Stimulated activated CD8-positive, alpha-beta memory T cell treated with anti-CD3 and anti-CD28 coated beads, Interleukin-4, amount 100 ng/mL, for 4 hours (primary cell): ENCODE measurements around the gene POLE4.

ENCODE experiments used
- DNase-seq, 2 donors: peaks; one replicate each; pipeline ENCODE4 v3.0.0-alpha.2; 2020; ENCODE audit warnings: low read depth in 2 of 2, low spot score in 1 of 2

The POLE4 gene

DNA sequence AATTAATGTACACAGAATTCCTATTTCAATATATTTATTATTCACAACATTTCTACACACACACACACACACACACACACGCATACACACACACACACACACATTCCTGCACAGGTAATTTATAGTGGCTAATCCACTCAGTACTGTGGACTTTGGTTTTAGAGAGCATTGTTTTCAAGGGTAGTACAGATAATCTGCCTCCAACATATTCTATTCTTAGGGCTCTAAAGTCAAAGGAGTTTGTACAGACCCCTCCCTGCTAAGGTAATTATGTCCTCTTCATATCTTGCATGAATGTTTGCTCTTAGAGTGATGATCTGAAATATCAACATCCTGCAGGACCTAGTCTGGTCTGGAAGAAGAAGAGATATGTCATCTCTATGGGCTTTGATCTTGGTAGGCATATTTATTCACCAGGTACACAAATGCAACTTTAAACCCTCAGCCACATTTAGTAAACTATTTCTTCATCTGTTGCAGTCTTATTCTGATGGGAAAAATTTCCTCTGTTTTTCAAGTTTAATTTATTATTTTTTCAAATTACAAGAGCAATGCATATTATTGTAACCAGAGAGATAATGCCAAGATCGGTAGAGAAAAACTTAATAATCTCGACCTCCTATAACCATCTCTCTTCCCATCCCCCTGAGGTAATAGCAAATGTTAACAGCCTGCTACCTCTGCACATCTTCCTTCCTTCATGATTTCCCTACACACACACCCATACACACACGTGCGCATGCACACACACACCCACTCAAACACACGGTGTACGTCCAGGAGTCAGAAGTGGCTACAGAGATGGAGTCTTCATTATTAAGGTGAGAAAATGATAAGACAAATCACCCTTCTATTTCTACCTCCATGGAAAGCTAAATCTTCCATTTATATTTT, 18.3 kb upstream of the POLE4 start:
- no peak for DNase-seq

- no peak for DNase-seq
Measured at GRCh38 chr2:74941284-74941683, 17.2 kb upstream of the POLE4 start.

DNA sequence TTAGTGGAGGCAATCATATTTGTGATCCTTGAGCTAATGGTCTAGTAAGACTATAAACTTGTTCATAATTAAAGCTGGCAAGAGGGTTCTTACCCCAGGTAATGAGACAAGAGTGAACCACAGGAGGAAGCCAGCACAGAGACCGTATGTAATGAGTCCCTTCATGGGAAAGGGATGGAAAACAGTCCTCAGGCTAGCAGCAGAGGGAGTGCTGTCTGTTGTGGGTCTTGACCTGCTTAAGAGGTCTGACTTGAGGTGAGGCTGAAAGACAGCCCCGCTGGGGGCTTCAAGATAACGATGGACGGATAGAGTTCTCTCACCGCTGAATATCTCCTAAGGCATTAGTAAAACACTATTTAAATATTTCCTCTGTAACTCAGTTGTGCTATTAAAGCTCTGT, 16.2 kb upstream of the POLE4 start:
- no peak for DNase-seq

GRCh38 chr2:74944987-74945787, 13.3 kb upstream of the POLE4 start:
- no peak for DNase-seq

- DNase-seq, result no peak
Measured at GRCh38 chr2:74945788-74946331, 12.6 kb upstream of the POLE4 start.

GRCh38 chr2:74947703-74948102, 10.7 kb upstream of the POLE4 start:
- no peak for DNase-seq

GRCh38 chr2:74948779-74949178, 9.7 kb upstream of the POLE4 start:
- no peak for DNase-seq

DNA sequence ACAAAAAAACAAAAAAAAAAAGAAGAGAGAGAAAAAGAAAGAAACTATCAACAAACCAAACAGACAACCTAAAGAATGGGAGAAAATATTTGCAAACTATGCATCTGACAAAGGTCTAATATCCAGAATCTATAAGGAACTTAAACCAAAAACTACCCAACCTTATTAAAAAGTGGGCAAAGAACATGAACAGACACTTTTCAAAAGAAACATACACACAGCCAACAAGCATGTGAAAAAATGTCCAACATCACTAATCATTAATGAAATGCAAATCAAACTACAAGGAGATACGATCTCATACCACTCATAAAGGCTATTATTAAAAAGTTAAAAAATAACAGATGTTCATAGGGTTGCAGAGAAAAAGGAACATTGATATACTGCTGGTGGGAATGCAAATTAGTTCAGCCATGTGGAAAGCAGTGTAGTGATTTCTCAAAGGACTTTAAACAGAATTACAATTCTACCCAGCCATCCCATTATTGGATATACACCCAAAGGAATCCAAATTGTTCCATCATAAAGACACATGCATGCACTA, 7.2 kb upstream of the POLE4 start:
- no peak for DNase-seq

DNA sequence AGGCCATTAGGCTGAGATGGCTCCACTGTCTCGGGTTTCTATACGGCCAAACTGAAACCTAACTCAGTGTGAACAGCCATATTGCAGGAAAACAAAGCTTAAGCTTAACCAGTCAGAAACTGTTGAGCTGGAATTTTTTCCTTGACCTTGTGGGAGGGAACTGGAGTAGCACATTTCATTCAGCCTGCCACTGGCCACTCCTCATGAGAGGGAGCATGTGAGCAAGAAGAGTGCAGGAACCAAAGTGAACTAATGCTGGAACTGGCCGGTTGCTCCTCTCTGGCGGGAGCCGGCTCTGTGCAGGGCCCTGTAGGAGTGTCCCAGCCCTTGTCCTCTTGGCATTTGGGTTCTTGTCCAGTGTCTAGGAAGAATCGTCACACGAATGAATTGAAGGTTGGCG, 5.9 kb upstream of the POLE4 start:
- DNase-seq, result no peak

- DNase-seq, result no peak
Measured at GRCh38 chr2:74953796-74954499, 4.5 kb upstream of the POLE4 start.

DNA sequence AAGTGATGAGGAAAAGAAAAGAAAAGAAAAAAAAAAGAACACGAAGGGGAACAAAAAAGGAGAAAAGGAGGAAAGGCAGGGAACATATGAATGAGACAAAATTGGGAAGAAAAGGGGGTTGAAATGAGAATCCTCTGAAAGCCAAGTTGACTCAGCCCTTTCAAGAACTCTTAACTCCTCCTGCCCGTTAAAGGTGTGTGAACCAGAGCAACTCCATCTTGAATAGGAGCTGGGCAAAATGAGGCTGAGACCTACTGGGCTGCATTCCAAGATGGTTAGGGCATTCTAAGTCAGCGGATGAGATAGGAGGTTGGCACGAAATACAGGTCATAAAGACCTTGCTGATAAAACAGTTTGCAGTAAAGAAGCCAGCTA, 4.0 kb upstream of the POLE4 start:
- DNase-seq, result no peak

DNA sequence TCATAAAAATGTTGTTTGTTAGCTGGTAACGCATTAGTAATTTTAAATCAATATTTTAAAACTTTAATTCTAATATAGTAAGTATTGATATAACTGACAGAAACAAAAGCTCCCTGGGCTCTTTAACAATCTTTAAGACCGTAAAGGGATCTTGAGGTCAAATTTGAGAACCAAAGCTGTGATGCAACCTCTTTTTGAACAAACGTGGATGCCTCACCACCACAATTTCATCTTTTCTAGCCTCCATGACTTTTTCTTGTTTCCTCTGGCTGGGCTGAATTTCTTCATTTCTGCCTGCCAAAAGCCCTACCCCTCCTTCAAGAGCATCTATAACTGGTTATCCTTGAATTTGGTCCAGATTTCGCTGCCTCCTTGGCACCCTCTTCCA, 563 bp upstream of the POLE4 start:
- no peak for DNase-seq

GRCh38 chr2:74959106-74959751, 786 bp downstream of the POLE4 start:
- peak in 1 of 2 donors; percentile 2 for DNase-seq

DNA sequence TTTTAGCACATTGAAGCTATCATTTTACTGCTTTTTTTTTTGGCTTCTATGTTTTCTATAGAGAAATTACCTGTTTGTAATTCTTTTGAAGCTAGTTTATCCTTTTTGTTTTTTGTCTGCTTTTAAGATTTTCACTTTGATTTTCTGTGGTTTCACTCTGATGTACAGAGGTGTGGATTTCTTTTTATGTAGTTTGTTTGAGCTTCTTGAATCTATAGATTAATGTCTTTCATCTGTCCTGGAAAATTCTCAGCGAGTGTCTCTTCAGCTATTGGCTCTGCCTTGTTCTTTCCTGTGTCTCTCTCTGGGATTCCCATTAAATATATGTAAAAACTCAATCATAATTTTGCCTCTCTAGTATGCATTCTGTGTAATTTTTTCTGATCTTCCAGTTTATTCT, 8.4 kb downstream of the POLE4 start:
- no peak for DNase-seq

- DNase-seq, result no peak
Measured at GRCh38 chr2:74975016-74975415, 16.6 kb downstream of the POLE4 start.

- DNase-seq, result no peak
Measured at GRCh38 chr2:74979844-74980243, 21.4 kb downstream of the POLE4 start.

- no peak for DNase-seq
Measured at GRCh38 chr2:74982577-74982976, 24.1 kb downstream of the POLE4 start.

GRCh38 chr2:74983631-74984392, 25.4 kb downstream of the POLE4 start:
- no peak for DNase-seq

GRCh38 chr2:74984947-74985637, 26.6 kb downstream of the POLE4 start:
- DNase-seq, result no peak
